DMS 273 (cell line): ENCODE data around the gene GNAZ.
"Not testable (repeated sequence)": the region's sequence is repeated elsewhere in the genome, so short reads cannot be mapped to it uniquely, and the experiment has no call there.

Source experiments
- DNase-seq: peaks from one replicate; lab custom pipeline; 2025; ENCODE audit not compliant: unreplicated experiment; lab: John Stamatoyannopoulos, UW

GNAZ gene

GRCh38 chr22:23042179-23042578 lies 28.1 kb upstream of the GNAZ start:
- DNase-seq, result no peak

DNA sequence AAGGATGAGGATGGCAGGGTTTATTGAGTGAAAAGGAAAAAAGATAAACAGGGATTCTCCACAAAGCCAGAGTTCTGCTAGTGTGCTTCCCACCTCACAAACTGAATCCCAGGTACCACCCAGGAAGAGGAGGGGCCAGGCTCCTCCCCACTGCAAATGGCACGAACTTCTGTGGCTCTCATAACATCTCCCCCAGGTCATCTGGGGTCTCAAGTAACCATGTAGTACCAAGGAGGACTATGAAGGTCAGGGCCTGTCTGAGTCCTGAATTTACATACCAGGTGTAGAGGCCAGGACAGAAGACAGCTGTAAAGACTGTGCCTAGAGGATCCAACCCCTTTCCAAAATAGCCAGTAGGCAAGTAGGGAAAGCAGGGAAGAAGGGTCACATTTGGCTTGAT lies 25.7 kb upstream of the GNAZ start:
- DNase-seq, result no peak

DNA sequence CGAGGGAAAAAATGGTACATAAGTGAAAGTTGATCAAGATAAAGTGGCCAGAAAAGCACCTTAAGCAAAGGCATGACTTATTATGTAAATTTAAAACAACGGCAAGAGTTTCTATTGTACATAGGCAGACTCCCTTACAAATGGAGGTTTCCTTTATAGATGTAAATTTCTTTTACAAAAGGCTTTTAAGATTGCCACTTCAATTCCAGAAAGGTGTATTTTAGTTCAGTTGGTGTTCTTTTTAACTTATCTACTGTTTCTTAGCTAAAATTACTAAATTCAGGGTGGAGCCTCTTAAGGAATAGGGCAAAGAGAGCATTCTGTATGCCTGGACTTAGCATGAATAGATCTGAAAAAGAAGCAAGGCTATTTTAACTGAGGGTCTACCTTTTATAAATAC lies 24.9 kb upstream of the GNAZ start:
- DNase-seq, result no peak

GRCh38 chr22:23047265-23047664 lies 23.1 kb upstream of the GNAZ start:
- no peak for DNase-seq

GRCh38 chr22:23047742-23048141 lies 22.6 kb upstream of the GNAZ start:
- DNase-seq, result no peak

- DNase-seq, result not testable (repeated sequence)
These were observed 19.8 kb upstream of the GNAZ start for GRCh38 chr22:23050546-23050945.

DNA sequence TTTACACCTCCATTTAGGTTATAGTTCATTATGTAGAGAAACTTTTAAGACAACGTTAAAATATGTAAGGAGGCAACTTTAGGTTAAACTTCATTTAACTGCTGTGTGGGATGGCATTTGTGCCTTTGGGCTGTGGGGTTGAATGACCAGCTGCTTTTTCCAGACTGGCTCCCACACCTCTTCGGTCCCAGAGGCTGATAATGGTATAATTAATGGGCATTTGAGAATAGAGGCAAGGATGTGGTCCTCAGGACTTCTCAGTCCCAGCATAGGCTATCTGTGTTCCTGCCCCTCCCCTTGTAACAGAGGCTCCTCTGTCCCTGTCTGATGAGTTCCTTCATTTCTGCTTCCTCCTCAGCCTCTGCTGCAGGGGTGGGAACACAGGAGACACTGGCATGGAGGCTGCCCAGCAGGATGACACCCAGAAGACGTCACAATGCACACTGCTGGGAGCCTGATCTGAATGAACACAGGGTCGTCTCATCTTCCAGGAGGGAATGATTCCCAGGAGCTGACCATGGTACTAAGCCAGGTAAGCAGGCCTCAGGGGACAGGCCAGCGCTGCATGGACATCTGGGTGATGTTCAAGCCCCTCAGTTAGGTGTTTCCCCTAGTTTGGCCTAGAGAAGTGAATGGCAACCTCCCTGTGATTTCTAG lies 17.1 kb upstream of the GNAZ start:
- DNase-seq, result no peak

GRCh38 chr22:23053912-23054530 lies 16.3 kb upstream of the GNAZ start:
- DNase-seq, result no peak

DNA sequence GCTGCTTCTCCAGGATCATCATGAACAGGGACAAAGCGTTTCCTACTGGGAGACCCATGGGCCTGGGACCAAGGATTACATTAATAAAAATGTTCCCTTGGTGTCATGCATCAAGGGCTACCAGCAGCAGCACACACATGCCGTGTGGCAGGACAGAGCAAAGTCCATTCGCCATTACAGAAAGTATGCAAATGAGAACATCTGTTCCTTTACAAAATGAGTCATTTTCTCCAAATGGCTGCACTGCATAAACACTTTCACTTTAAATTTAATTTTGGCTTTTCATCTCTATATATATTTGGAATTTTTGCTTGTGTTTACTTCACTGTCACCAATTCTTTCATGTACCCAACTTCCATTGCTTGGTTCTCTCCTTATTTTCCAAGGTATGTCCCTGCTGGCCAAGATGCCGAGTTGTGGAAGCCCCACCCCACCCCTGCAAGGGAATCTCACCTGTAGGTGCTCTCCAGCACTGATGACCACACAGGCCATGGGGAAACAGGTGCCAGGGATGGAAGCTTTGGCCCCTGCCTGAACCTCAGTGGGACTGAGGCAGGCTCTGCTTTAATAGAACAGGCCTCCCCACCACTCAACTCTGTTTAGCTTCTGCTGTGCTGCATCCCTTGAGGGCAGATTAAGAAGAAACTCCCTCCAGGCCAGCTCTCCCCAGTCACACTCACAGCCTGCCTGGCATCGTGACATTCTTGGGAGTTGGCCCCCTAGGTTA lies 15.6 kb upstream of the GNAZ start:
- peak; percentile 37 for DNase-seq

DNA sequence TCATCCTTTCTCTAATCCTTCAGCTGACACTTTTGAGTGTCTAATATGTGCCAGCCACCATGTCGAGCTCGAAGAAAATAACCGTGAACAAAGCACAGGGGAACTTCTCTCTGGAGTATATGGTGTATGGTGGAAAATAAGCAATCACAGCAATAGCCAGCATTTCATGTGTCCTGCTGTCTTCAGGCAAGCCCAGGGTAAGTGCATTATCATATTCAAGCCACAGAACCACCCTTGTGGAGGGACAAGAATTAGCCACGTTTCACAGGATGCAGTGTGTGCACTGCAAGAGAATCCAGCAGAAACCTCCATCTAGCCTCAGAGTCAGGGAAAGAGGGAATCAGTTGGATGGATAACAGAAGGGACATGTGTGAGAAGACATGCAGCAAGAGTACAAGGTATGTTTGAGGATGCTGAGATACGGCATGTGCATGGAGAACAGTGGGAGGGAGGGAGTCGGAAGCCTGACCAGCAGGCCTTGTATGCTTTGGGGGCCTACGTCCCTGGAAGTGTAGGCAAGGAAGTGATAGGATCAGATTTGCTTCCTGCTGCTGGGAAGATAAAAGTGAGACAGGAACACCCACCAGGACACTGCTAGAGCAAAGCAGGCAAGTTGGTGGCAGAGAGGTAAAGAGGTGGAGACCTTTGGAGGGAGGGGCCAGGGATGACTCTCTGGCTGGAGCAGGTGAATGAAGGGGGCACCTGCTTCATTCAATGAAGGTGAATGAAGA lies 14.7 kb upstream of the GNAZ start:
- DNase-seq, result no peak

- DNase-seq, result no peak
These were observed 13.0 kb upstream of the GNAZ start for GRCh38 chr22:23057331-23057730.

GRCh38 chr22:23058063-23058462 lies 12.3 kb upstream of the GNAZ start:
- DNase-seq, result no peak

DNA sequence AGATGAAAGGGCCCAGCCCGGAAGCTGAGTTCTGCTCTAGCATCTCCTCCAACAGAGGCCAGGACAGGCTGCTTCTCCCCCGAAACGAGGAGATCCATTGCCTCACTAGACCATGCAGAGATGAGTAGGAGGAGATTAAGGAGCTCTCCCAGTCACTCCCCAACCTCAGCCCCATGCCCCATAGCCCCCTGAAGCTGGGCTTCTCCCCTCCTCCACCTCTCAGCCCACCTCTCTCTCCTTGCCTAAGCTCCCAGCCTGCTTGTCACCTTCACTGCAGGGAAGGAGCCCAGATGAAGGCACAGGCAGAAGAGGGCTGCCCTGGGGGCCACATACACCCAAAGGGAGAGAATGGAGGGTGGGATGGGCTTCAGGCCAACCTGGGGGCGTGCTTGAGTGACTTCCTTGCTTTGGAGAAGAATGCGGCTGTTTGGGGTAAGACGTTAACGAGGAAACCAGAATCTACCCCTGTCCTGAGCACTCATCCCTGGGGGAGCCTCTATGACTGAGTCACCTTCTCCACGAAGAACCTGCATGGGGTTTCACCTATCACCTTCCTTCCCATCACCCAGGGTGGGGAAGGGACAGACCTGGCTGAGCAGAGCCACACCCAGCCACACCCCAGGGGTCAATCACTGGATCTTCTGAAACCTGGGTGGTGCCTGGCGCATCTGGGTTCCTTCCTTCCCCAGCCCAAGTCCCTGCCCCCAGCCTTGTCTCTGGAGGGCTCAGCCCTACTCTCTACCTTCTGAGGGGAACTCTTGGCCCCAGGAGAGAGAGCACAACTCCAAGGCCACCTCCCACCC lies 11.6 kb upstream of the GNAZ start:
- DNase-seq, result no peak

GRCh38 chr22:23059284-23059948 lies 10.9 kb upstream of the GNAZ start:
- DNase-seq, result no peak

- no peak for DNase-seq
These were observed 9.5 kb upstream of the GNAZ start for GRCh38 chr22:23060612-23061400.

GRCh38 chr22:23061471-23062280 lies 8.6 kb upstream of the GNAZ start:
- no peak for DNase-seq

GRCh38 chr22:23062616-23063538 lies 7.4 kb upstream of the GNAZ start:
- DNase-seq, result no peak
